Neural progenitor cell (in vitro differentiated cells): Measurements from ENCODE around the gene MPHOSPH8. TPM values are rescaled to one million over a fixed set of nuclear protein-coding genes. Genes with fewer than 3 reads are reported as not detected.

Experiments
- DNase-seq: peaks from one replicate; pipeline ENCODE4 v3.0.0-alpha.2; 2016; ENCODE audit warnings: low spot score
- H2AFZ ChIP-seq: fragments of 200-600 bp; sonication (generic); replicated peaks from 2 replicates; pipeline ENCODE4 v1.6.1; 2016; ENCODE audit warnings: antibody characterized with exemption
- H3F3A ChIP-seq: fragments of 200-600 bp; sonication (generic); 2 replicates; pipeline ENCODE4 v1.6.1; 2016; ENCODE audit warnings: antibody characterized with exemption, low read depth
- H3K27ac ChIP-seq: fragments of 200-600 bp; sonication (generic); 2 replicates; pipeline ENCODE4 v1.5.1; 2016; ENCODE audit warnings: mild to moderate bottlenecking
- H3K27me3 ChIP-seq: fragments of 200-600 bp; sonication (generic); 2 replicates; pipeline ENCODE4 v1.6.1; 2016; ENCODE audit warnings: mild to moderate bottlenecking, moderate library complexity
- H3K36me3 ChIP-seq: fragments of 200-600 bp; sonication (generic); 2 replicates; pipeline ENCODE4 v1.5.1; 2016
- H3K4me1 ChIP-seq: fragments of 200-600 bp; sonication (generic); 2 replicates; pipeline ENCODE4 v1.6.1; 2016; ENCODE audit warnings: mixed run types
- H3K4me2 ChIP-seq: fragments of 200-600 bp; sonication (generic); 2 replicates; pipeline ENCODE4 v1.6.1; 2016
- H3K4me3 ChIP-seq: fragments of 200-600 bp; sonication (generic); 2 replicates; pipeline ENCODE4 v1.5.1; 2016
- H3K79me2 ChIP-seq: fragments of 200-600 bp; sonication (generic); 2 replicates; pipeline ENCODE4 v1.6.1; 2016; ENCODE audit warnings: low read depth
- H3K9ac ChIP-seq: fragments of 200-600 bp; sonication (generic); 2 replicates; pipeline ENCODE4 v1.6.1; 2016
- H3K9me3 ChIP-seq: fragments of 200-600 bp; sonication (generic); 2 replicates; pipeline ENCODE4 v1.5.1; 2016; ENCODE audit warnings: low read depth
- H4K20me1 ChIP-seq: fragments of 200-600 bp; sonication (generic); 2 replicates; pipeline ENCODE4 v1.6.1; 2016; ENCODE audit warnings: low read depth
- H3K27ac Mint-ChIP-seq: 3 replicates; pipeline ENCODE4 v1.8.0; 2021; ENCODE audit warnings: mixed read lengths
- H3K27me3 Mint-ChIP-seq: 2 replicates; pipeline ENCODE4 v1.8.0; 2022; ENCODE audit warnings: low read depth, mild to moderate bottlenecking, inconsistent platforms, moderate library complexity, mixed read lengths; ENCODE audit not compliant: insufficient read depth
- H3K36me3 Mint-ChIP-seq: 3 replicates; pipeline ENCODE4 v1.8.0; 2021; ENCODE audit warnings: mixed read lengths
- H3K4me1 Mint-ChIP-seq: 3 replicates; pipeline ENCODE4 v1.8.0; 2021; ENCODE audit warnings: mixed read lengths
- H3K4me3 Mint-ChIP-seq: 3 replicates; pipeline ENCODE4 v1.8.0; 2021; ENCODE audit warnings: mild to moderate bottlenecking, moderate library complexity, mixed read lengths
- H3K9me3 Mint-ChIP-seq: 3 replicates; pipeline ENCODE4 v1.8.0; 2020; ENCODE audit warnings: mixed read lengths
- EZH2 ChIP-seq: fragments of 200-600 bp; sonication (generic); IDR thresholded peaks from 2 replicates; pipeline ENCODE4 v1.6.1; 2017; ENCODE audit warnings: antibody characterized with exemption, mild to moderate bottlenecking, moderate library complexity
- EZH2phosphoT487 ChIP-seq: fragments of 200-600 bp; sonication (generic); IDR thresholded peaks from 2 replicates; pipeline ENCODE4 v1.6.1; 2017; ENCODE audit warnings: antibody characterized with exemption
- total RNA-seq: library from RNA; depleted of rRNA; stranded (reverse); fragments of >200 nt; gene quantifications from 2 replicates; pipeline ENCODE4 v1.2.3, GENCODE V29; 2015; ENCODE audit warnings: low replicate concordance
- TF ChIP-seq, protein P1 (sequence below): fragments of 200-600 bp; sonication (generic); IDR thresholded peaks from 2 replicates; pipeline ENCODE4 v1.5.1; 2017; ENCODE audit warnings: antibody characterized with exemption, mild to moderate bottlenecking

MPHOSPH8 gene
- total RNA-seq, 1 donor from 2014 or later: 6.4 TPM

DNA sequence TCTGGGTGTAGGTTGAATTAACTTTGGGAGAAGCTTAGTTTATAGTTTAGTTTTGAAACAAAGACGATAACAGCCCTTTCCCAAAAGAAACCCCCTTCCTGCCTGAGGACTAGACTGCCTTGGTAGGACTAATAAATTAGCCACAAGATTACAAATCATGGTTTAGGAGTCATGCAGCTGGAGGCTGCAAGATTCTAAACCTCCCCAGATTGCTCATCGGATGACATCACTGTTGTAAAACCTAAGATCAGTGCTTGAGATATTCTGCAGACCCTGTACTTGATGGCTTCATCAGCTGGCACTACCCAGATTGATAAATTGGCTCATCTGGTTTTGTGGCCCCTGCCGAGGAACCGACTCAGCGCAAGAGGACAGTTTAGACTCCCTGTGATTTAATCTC is 35.9 kb upstream of the MPHOSPH8 start:
- no peak overlapping the region for H3K4me2 ChIP-seq
- H3K27me3 ChIP-seq: peaks cover 18% of the 10 kb centered on the region
- H3K36me3 ChIP-seq: no peaks in the 10 kb centered on the region
- Mint-ChIP-seq H3K4me3 (no peak overlapping the region), H3K36me3 (no peaks in the 10 kb centered on the region), H3K4me1 (peaks cover 5% of the 10 kb centered on the region), H3K9me3 (no peaks in the 10 kb centered on the region), H3K27me3 (peaks cover 7% of the 10 kb centered on the region), H3K27ac (no peak overlapping the region)
- H3K9ac ChIP-seq: no peak overlapping the region
- H3K79me2 ChIP-seq: no peaks in the 10 kb centered on the region
- TF ChIP-seq, protein P1, sequence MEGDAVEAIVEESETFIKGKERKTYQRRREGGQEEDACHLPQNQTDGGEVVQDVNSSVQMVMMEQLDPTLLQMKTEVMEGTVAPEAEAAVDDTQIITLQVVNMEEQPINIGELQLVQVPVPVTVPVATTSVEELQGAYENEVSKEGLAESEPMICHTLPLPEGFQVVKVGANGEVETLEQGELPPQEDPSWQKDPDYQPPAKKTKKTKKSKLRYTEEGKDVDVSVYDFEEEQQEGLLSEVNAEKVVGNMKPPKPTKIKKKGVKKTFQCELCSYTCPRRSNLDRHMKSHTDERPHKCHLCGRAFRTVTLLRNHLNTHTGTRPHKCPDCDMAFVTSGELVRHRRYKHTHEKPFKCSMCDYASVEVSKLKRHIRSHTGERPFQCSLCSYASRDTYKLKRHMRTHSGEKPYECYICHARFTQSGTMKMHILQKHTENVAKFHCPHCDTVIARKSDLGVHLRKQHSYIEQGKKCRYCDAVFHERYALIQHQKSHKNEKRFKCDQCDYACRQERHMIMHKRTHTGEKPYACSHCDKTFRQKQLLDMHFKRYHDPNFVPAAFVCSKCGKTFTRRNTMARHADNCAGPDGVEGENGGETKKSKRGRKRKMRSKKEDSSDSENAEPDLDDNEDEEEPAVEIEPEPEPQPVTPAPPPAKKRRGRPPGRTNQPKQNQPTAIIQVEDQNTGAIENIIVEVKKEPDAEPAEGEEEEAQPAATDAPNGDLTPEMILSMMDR: no peak
- no peak for TF ChIP-seq EZH2
- TF ChIP-seq EZH2phosphoT487: no peak
- no peaks in the 10 kb centered on the region for H3K9me3 ChIP-seq
- no peaks in the 10 kb centered on the region for H3F3A ChIP-seq
- no peak for DNase-seq
- no peaks in the 10 kb centered on the region for H4K20me1 ChIP-seq
- H3K4me3 ChIP-seq: no peak overlapping the region
- H3K4me1 ChIP-seq: peaks cover 3% of the 10 kb centered on the region
- H3K27ac ChIP-seq: no peak overlapping the region
- no peak overlapping the region for H2AFZ ChIP-seq

DNA sequence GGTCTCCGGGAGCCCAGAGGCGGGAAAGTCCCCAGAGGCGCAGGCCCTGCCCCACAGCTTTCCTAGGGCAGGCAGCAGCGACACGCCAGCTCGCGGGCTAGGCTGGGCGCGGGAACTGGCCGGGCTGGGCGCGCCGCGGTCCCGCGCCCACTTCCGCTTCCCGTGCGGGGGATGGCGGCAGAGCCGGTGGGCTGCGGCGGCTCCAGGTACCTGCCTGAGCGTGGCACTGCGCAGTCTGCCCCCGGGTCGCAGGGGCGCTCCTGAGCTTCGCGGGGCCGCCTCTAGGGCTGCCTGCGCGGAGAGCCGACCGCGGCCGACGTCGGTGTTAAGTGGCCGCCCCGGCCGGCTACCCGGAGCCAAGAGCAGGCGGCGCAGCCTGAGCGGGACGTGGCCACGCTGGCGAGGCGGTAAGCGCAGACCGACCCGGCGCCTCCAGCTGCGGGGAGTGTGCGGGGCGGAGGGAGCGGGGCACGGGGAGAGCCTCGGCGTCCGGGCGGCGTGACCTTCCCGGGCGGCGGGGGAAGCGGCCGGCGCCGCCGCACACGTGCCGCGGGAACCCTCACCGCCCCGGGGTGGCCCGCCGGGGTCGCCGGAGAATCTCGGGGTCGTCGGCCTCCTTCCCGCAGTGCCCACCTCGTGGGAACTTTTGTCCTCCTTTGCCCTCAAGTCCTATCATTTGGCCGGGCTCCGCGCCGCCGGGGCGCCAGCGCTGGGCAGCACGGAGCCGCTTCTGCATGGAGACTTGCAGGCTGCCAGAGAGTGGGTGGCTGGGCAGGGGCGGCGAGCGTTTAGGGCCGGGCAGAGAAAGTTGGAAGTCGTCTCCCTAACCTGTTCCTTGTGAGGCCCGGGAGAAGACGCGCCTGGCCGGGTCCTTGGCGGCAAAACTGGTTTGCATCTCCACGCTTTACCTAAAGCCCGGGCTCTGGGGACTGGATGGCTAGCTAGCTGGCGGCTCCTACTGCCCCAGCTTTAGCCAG is 31.4 kb upstream of the MPHOSPH8 start:
- DNase-seq: peak; percentile 77
- peaks cover 9% of the 10 kb centered on the region for H3K4me1 Mint-ChIP-seq
- peak overlapping the region; percentile 52 for H3K4me3 ChIP-seq
- no peak overlapping the region for H3K27ac Mint-ChIP-seq
- TF ChIP-seq EZH2: peak; percentile 67
- peak; percentile 56 for TF ChIP-seq EZH2phosphoT487
- TF ChIP-seq, protein P1: peak; percentile 43
- peak overlapping the region; percentile 85 for H3K4me2 ChIP-seq
- H3K36me3 Mint-ChIP-seq: peaks cover 6% of the 10 kb centered on the region
- H4K20me1 ChIP-seq: no peaks in the 10 kb centered on the region
- peaks cover 8% of the 10 kb centered on the region for H3K9me3 Mint-ChIP-seq
- no peak overlapping the region for H3K27ac ChIP-seq
- H3K36me3 ChIP-seq: no peaks in the 10 kb centered on the region
- H3K9ac ChIP-seq: no peak overlapping the region
- H3K79me2 ChIP-seq: no peaks in the 10 kb centered on the region
- peak overlapping the region; percentile 87 for H2AFZ ChIP-seq
- H3K27me3 Mint-ChIP-seq: peaks cover 5% of the 10 kb centered on the region
- H3F3A ChIP-seq: no peaks in the 10 kb centered on the region
- no peaks in the 10 kb centered on the region for H3K9me3 ChIP-seq
- H3K27me3 ChIP-seq: peaks cover 35% of the 10 kb centered on the region
- H3K4me1 ChIP-seq: peaks cover 3% of the 10 kb centered on the region
- H3K4me3 Mint-ChIP-seq: peak overlapping the region; percentile 76

DNA sequence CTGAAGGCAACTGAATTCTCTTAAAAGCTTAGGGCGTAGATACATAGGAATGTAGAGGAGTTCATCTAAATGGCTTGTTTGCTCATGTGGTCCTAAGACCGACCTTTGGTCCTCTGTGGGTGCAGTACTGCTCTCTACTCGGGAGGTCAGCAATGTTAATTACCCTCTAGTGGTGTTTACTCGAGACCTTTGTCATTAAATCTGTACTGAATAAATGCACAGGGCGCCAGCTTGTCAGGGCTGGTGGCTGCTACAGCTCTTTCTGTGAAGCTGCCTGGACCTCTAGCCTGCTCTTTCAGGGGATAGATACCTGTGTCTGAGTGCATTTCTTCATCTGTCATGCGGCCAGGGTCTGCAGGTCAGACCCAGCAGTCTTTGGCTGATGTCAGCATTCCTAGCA is 29.2 kb upstream of the MPHOSPH8 start:
- H3K36me3 ChIP-seq: no peaks in the 10 kb centered on the region
- peaks cover 35% of the 10 kb centered on the region for H3K27me3 ChIP-seq
- no peak for DNase-seq
- H2AFZ ChIP-seq: no peak overlapping the region
- Mint-ChIP-seq H3K36me3 (peaks cover 9% of the 10 kb centered on the region), H3K4me3 (peak overlapping the region; percentile 11), H3K27me3 (peaks cover 5% of the 10 kb centered on the region), H3K4me1 (peaks cover 9% of the 10 kb centered on the region), H3K27ac (no peak overlapping the region), H3K9me3 (peaks cover 10% of the 10 kb centered on the region)
- no peak overlapping the region for H3K4me2 ChIP-seq
- H3K4me3 ChIP-seq: no peak overlapping the region
- no peak overlapping the region for H3K9ac ChIP-seq
- TF ChIP-seq, protein P1: no peak
- TF ChIP-seq EZH2 (no peak), EZH2phosphoT487 (no peak)
- peaks cover 3% of the 10 kb centered on the region for H3K4me1 ChIP-seq
- no peaks in the 10 kb centered on the region for H3K9me3 ChIP-seq
- no peak overlapping the region for H3K27ac ChIP-seq
- H3K79me2 ChIP-seq: no peaks in the 10 kb centered on the region
- H3F3A ChIP-seq: no peaks in the 10 kb centered on the region
- H4K20me1 ChIP-seq: no peaks in the 10 kb centered on the region
